H9 (cell line): ENCODE measurements around the gene MID1. TPM values are rescaled to one million over a fixed set of nuclear protein-coding genes. Genes with fewer than 3 reads are reported as not detected.

Experiments used
- DNase-seq: peaks from one replicate; pipeline ENCODE4 v3.0.0-alpha.2; 2017
- H2AFZ ChIP-seq: one replicate; pipeline ENCODE4 v1.6.1; 2013; ENCODE audit warnings: mild to moderate bottlenecking, low read length, control low read depth, moderate library complexity
- H2AK5ac ChIP-seq: 2 replicates; pipeline ENCODE4 v1.6.1; 2013; ENCODE audit warnings: low read length, control low read depth, mixed read lengths; ENCODE audit not compliant: insufficient read length
- H2BK120ac ChIP-seq: one replicate; pipeline ENCODE4 v1.6.1; 2013; ENCODE audit warnings: low read depth, mild to moderate bottlenecking, low read length, control low read depth, inconsistent platforms; ENCODE audit not compliant: poor library complexity, severe bottlenecking
- H2BK12ac ChIP-seq: 2 replicates; pipeline ENCODE4 v1.6.1; 2013; ENCODE audit warnings: low read length, control low read depth, mixed read lengths, low read depth; ENCODE audit not compliant: insufficient read length
- H2BK15ac ChIP-seq: 2 replicates; pipeline ENCODE4 v1.6.1; 2013; ENCODE audit warnings: low read depth, low read length, control low read depth
- H2BK20ac ChIP-seq: one replicate; pipeline ENCODE4 v1.6.1; 2013; ENCODE audit warnings: low read depth, mild to moderate bottlenecking, low read length, control low read depth, inconsistent platforms; ENCODE audit not compliant: poor library complexity, severe bottlenecking
- H2BK5ac ChIP-seq: 2 replicates; pipeline ENCODE4 v1.6.1; 2013; ENCODE audit warnings: low read length, control low read depth, mixed read lengths; ENCODE audit not compliant: insufficient read length
- H3K14ac ChIP-seq: 2 replicates; pipeline ENCODE4 v1.6.1; 2013; ENCODE audit warnings: low read length, control low read depth; ENCODE audit not compliant: insufficient read depth
- H3K18ac ChIP-seq: 2 replicates; pipeline ENCODE4 v1.6.1; 2013; ENCODE audit warnings: low read depth, mild to moderate bottlenecking, mixed read lengths, low read length, control low read depth; ENCODE audit not compliant: insufficient read length
- H3K23ac ChIP-seq: 2 replicates; pipeline ENCODE4 v1.6.1; 2013; ENCODE audit warnings: low read length, control low read depth, mixed read lengths, low read depth; ENCODE audit not compliant: insufficient read length
- H3K23me2 ChIP-seq: 2 replicates; pipeline ENCODE4 v1.6.1; 2013; ENCODE audit warnings: low read depth, mild to moderate bottlenecking, mixed read lengths, low read length, control low read depth; ENCODE audit not compliant: insufficient read length, poor library complexity, severe bottlenecking
- H3K27ac ChIP-seq: 2 replicates; pipeline ENCODE4 v1.5.1; 2013; ENCODE audit warnings: low read length, control low read depth, mixed read lengths, low read depth; ENCODE audit not compliant: insufficient read length
- H3K27me3 ChIP-seq: 2 replicates; pipeline ENCODE4 v1.6.1; 2013; ENCODE audit warnings: low read length, control low read depth, inconsistent platforms; ENCODE audit not compliant: insufficient read depth
- H3K4ac ChIP-seq: 2 replicates; pipeline ENCODE4 v1.6.1; 2013; ENCODE audit warnings: low read depth, mild to moderate bottlenecking, control low read depth, inconsistent platforms, low read length, moderate library complexity
- H3K4me1 ChIP-seq: 2 replicates; pipeline ENCODE4 v1.6.1; 2013; ENCODE audit warnings: low read length, control low read depth, inconsistent platforms; ENCODE audit not compliant: insufficient read depth
- H3K4me2 ChIP-seq: 2 replicates; pipeline ENCODE4 v1.6.1; 2013; ENCODE audit warnings: low read length, control low read depth, mixed read lengths; ENCODE audit not compliant: insufficient read length, insufficient read depth
- H3K56ac ChIP-seq: 2 replicates; pipeline ENCODE4 v1.6.1; 2013; ENCODE audit warnings: low read depth, mild to moderate bottlenecking, mixed read lengths, low read length, control low read depth; ENCODE audit not compliant: insufficient read length
- H3K79me1 ChIP-seq: 2 replicates; pipeline ENCODE4 v1.6.1; 2013; ENCODE audit warnings: low read depth, mild to moderate bottlenecking, moderate library complexity, low read length, control low read depth, inconsistent platforms; ENCODE audit not compliant: insufficient read depth, poor library complexity, severe bottlenecking
- H3K79me2 ChIP-seq: 2 replicates; pipeline ENCODE4 v1.6.1; 2013; ENCODE audit warnings: low read length, control low read depth, inconsistent platforms; ENCODE audit not compliant: insufficient read depth
- H3K9ac ChIP-seq: 2 replicates; pipeline ENCODE4 v1.6.1; 2013; ENCODE audit warnings: low read length, control low read depth, mixed read lengths; ENCODE audit not compliant: insufficient read length; ENCODE audit errors: extremely low read depth
- H3K9me3 ChIP-seq: one replicate; pipeline ENCODE4 v1.6.1; 2013; ENCODE audit warnings: low read depth, low read length, inconsistent platforms; ENCODE audit not compliant: control insufficient read depth
- H3T11ph ChIP-seq: one replicate; pipeline ENCODE4 v1.6.1; 2013; ENCODE audit warnings: mild to moderate bottlenecking, low read length, control low read depth, inconsistent platforms
- H4K20me1 ChIP-seq: one replicate; pipeline ENCODE4 v1.6.1; 2013; ENCODE audit not compliant: control insufficient read depth, insufficient read length, insufficient read depth
- H4K5ac ChIP-seq: 2 replicates; pipeline ENCODE4 v1.6.1; 2013; ENCODE audit warnings: low read depth, mild to moderate bottlenecking, mixed read lengths, low read length, control low read depth; ENCODE audit not compliant: insufficient read length
- H4K8ac ChIP-seq: replicated peaks from 2 replicates; pipeline ENCODE4 v1.6.1; 2013; ENCODE audit warnings: low read length, control low read depth, mixed read lengths, low read depth; ENCODE audit not compliant: insufficient read length
- H4K91ac ChIP-seq: 2 replicates; pipeline ENCODE4 v1.6.1; 2013; ENCODE audit warnings: low read depth, mild to moderate bottlenecking, moderate library complexity, mixed read lengths, low read length, control low read depth; ENCODE audit not compliant: insufficient read length
- H3K27ac Mint-ChIP-seq, 3 experiments: 2 replicates in 2 of 3; 3 replicates in 1 of 3; pipeline ENCODE4 v1.8.0; 2020 to 2021; ENCODE audit warnings: mixed read lengths in 3 of 3, mild to moderate bottlenecking in 1 of 3, moderate library complexity in 1 of 3
- H3K27me3 Mint-ChIP-seq: 2 replicates; pipeline ENCODE4 v1.8.0; 2021; ENCODE audit warnings: low read depth, mild to moderate bottlenecking, moderate library complexity, mixed read lengths
- H3K36me3 Mint-ChIP-seq, 3 experiments: 2 replicates in 2 of 3; 3 replicates in 1 of 3; pipeline ENCODE4 v1.8.0; 2020 to 2021; ENCODE audit warnings: low read depth in 3 of 3, mixed read lengths in 3 of 3; ENCODE audit not compliant: insufficient read depth in 1 of 3
- H3K4me1 Mint-ChIP-seq, 2 experiments: 2 replicates each; pipeline ENCODE4 v1.8.0; 2020; ENCODE audit warnings: mixed read lengths in 2 of 2
- H3K4me3 Mint-ChIP-seq, 2 experiments: 2 replicates in 1 of 2; 3 replicates in 1 of 2; pipeline ENCODE4 v1.8.0; 2020 to 2021; ENCODE audit warnings: mild to moderate bottlenecking in 2 of 2, mixed read lengths in 2 of 2, moderate library complexity in 1 of 2
- H3K9me3 Mint-ChIP-seq, 2 experiments: 2 replicates in 1 of 2; 3 replicates in 1 of 2; pipeline ENCODE4 v1.8.0; 2020; ENCODE audit warnings: mild to moderate bottlenecking in 2 of 2, mixed read lengths in 2 of 2, moderate library complexity in 1 of 2
- WGBS: extraction: QIAGEN DNeasy Blood & Tissue Kit; methylation state at CpG from one replicate; pipeline ENCODE4 v1.1.7; 2013; ENCODE audit warnings: missing lambda C conversion rate, low lambda C conversion rate, mixed read lengths; ENCODE audit not compliant: insufficient read length; ENCODE audit errors: extremely low coverage; 5-methylcytosine and 5-hydroxymethylcytosine counted together
- total RNA-seq: library from RNA; stranded (reverse); gene quantifications from 2 replicates; pipeline ENCODE4 v1.2.1, GENCODE V29; 2021
- TF ChIP-seq, protein P1 (sequence below): fragments of 200-600 bp; sonication (generic); conservative IDR thresholded peaks from 3 replicates; pipeline ENCODE4 v1.8.0; 2021; ENCODE audit warnings: antibody characterized with exemption, mild to moderate bottlenecking

MID1 gene
- total RNA-seq, 1 experiment from 2014 or later: 32.9 TPM

DNA sequence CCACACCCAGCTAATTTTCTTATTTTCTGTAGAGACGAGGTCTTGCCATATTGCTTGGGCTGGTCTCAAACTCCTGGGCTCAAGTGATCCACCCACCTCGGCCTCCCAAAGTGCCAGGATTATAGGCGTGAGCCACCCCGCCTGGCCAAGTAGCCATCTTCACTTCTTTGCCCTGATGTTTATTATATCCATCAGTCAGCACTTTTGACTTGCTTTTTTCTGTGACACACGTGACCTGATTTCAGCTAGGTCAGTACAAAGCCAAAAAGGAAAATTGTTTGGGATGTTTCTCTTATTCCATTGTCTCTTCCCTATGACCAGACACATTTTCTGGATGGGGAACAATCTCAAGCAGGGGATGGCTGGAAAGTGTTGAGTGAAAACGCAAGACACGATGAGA is 45.3 kb upstream of the MID1 start:
- Histone ChIP-seq H2BK12ac (no peak overlapping the region), H2BK15ac (no peak overlapping the region), H3K79me1 (no peaks in the 10 kb centered on the region), H2BK120ac (no peak overlapping the region), H4K91ac (no peak overlapping the region), H3K79me2 (no peaks in the 10 kb centered on the region), H3K4ac (no peak overlapping the region), H2BK5ac (no peak overlapping the region), H2BK20ac (no peak overlapping the region), H3K9me3 (no peaks in the 10 kb centered on the region), H3K9ac (no peak overlapping the region), H3K27ac (no peak overlapping the region), H3T11ph (no peak overlapping the region), H2AFZ (no peak overlapping the region), H3K18ac (no peak overlapping the region), H4K8ac (no peak overlapping the region), H3K14ac (no peak overlapping the region), H3K23me2 (no peaks in the 10 kb centered on the region), H3K4me2 (no peak overlapping the region), H4K20me1 (no peaks in the 10 kb centered on the region), H3K27me3 (no peaks in the 10 kb centered on the region), H3K4me1 (peaks cover 4% of the 10 kb centered on the region; the same call in 1 of the 2 replicates), H2AK5ac (no peak overlapping the region), H4K5ac (no peak overlapping the region), H3K56ac (no peak overlapping the region), H3K23ac (no peak overlapping the region)
- peaks cover 0 to 4% (median 2%) of the 10 kb centered on the region in 3 experiments; a peak in 2 of 7 replicates for H3K36me3 Mint-ChIP-seq
- no peak overlapping the region for H3K4me3 Mint-ChIP-seq
- no peaks in the 10 kb centered on the region for H3K27me3 Mint-ChIP-seq
- no peak for DNase-seq
- TF ChIP-seq, protein P1, sequence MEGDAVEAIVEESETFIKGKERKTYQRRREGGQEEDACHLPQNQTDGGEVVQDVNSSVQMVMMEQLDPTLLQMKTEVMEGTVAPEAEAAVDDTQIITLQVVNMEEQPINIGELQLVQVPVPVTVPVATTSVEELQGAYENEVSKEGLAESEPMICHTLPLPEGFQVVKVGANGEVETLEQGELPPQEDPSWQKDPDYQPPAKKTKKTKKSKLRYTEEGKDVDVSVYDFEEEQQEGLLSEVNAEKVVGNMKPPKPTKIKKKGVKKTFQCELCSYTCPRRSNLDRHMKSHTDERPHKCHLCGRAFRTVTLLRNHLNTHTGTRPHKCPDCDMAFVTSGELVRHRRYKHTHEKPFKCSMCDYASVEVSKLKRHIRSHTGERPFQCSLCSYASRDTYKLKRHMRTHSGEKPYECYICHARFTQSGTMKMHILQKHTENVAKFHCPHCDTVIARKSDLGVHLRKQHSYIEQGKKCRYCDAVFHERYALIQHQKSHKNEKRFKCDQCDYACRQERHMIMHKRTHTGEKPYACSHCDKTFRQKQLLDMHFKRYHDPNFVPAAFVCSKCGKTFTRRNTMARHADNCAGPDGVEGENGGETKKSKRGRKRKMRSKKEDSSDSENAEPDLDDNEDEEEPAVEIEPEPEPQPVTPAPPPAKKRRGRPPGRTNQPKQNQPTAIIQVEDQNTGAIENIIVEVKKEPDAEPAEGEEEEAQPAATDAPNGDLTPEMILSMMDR: no peak
- peaks cover 36 to 41% of the 10 kb centered on the region in 2 experiments for H3K9me3 Mint-ChIP-seq
- 100% methylated on average over 2 of the region's 7 CpGs for WGBS
- no peak overlapping the region for H3K27ac Mint-ChIP-seq
- peaks cover 4 to 20% of the 10 kb centered on the region in 2 experiments for H3K4me1 Mint-ChIP-seq
